Colonic mucosa (tissue), 4 donors: ENCODE results near the gene SAMD4A. TPM values are rescaled to one million over a fixed set of nuclear protein-coding genes. Genes with fewer than 3 reads are reported as not detected.

Source experiments
- DNase-seq: peaks from one replicate; pipeline ENCODE4 v3.0.0-alpha.2; 2020
- H3K27ac ChIP-seq: fragments of 200-600 bp; one replicate; pipeline ENCODE4 v1.8.0; 2021
- H3K27me3 ChIP-seq: fragments of 200-600 bp; one replicate; pipeline ENCODE4 v1.8.0; 2021
- H3K36me3 ChIP-seq: fragments of 200-600 bp; one replicate; pipeline ENCODE4 v1.8.0; 2021
- H3K4me1 ChIP-seq: fragments of 200-600 bp; one replicate; pipeline ENCODE4 v1.8.0; 2021; ENCODE audit warnings: mild to moderate bottlenecking
- H3K4me3 ChIP-seq: fragments of 200-600 bp; one replicate; pipeline ENCODE4 v1.8.0; 2021
- H3K9ac ChIP-seq, 2 donors: one replicate each; pipeline ENCODE4 v1.7.0; 2013; ENCODE audit warnings: control low read depth in 2 of 2, low read depth in 2 of 2, low read length in 2 of 2
- H3K9me3 ChIP-seq: fragments of 200-600 bp; one replicate; pipeline ENCODE4 v1.8.0; 2021
- intact Hi-C: fragments of 100-400 bp; cut with DNase I; formaldehyde crosslinking; loops from one replicate; pipeline ENCODE4 v1.14.1; 2022
- total RNA-seq, 2 donors: library from RNA; stranded (reverse); fragmentation: NEBNext Ultra II Directional in 1 of 2; extraction: Animal tissue kit (Norgen Biotek cat#: 25700) in 1 of 2; gene quantifications; one replicate each; pipeline ENCODE4 v1.2.1, GENCODE V29; 2021
- TF ChIP-seq, protein P1 (sequence below): fragments of 200-600 bp; IDR thresholded peaks from one replicate; pipeline ENCODE4 v1.8.0; 2022; ENCODE audit warnings: antibody characterized with exemption, mild to moderate bottlenecking
- donor health status: healthy.
- donor health status: DM: no; HTN: no; CAD: no.
- donor health status: DM: no; HTN: no; CAD: no.

The SAMD4A gene
- total RNA-seq, 2 donors from 2014 or later: 5.6 to 31.3 TPM

DNA sequence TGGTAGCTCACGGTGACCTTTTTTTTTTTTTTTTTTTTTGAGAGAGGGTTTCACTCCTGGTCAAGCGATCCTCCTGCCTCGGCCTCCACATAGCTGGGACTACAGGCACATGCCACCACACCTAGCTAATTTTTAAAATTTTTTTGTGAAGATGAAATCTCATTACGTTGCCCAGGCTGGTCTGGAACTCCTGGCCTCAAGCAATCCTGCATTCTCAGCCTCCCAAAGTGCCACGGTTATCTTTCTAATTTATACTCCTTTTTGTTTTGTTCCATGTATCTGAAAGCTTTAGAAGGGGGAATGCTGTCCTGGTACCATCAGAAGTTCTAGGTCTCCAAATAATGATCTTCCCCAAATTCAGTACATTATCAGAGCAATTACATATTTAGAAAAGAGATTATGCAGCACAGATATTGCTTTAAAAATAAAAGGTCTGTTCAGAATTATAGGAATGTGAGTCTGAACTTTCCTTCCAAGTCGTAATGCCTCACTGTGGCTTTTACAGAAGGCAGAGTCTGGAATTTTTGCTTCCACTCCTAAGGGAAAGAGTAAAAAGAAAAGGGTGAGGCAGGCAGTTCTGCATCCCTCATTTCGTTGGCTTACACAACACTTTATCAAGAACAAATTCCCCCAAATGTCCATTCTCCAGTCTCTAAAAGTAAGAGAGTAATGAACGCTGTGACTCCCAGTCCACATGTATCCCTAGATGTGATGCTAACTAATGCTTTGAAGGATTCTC, 262.7 kb downstream of the SAMD4A start:
- Histone ChIP-seq H3K9ac (no peak overlapping the region), H3K27me3 (no peaks in the 10 kb centered on the region), H3K9me3 (no peaks in the 10 kb centered on the region), H3K4me1 (no peaks in the 10 kb centered on the region), H3K4me3 (no peak overlapping the region), H3K27ac (no peak overlapping the region), H3K36me3 (no peaks in the 10 kb centered on the region)
- intact Hi-C loops: no loop called here
- TF ChIP-seq, protein P1, sequence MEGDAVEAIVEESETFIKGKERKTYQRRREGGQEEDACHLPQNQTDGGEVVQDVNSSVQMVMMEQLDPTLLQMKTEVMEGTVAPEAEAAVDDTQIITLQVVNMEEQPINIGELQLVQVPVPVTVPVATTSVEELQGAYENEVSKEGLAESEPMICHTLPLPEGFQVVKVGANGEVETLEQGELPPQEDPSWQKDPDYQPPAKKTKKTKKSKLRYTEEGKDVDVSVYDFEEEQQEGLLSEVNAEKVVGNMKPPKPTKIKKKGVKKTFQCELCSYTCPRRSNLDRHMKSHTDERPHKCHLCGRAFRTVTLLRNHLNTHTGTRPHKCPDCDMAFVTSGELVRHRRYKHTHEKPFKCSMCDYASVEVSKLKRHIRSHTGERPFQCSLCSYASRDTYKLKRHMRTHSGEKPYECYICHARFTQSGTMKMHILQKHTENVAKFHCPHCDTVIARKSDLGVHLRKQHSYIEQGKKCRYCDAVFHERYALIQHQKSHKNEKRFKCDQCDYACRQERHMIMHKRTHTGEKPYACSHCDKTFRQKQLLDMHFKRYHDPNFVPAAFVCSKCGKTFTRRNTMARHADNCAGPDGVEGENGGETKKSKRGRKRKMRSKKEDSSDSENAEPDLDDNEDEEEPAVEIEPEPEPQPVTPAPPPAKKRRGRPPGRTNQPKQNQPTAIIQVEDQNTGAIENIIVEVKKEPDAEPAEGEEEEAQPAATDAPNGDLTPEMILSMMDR: no peak
- no peak for DNase-seq

DNA sequence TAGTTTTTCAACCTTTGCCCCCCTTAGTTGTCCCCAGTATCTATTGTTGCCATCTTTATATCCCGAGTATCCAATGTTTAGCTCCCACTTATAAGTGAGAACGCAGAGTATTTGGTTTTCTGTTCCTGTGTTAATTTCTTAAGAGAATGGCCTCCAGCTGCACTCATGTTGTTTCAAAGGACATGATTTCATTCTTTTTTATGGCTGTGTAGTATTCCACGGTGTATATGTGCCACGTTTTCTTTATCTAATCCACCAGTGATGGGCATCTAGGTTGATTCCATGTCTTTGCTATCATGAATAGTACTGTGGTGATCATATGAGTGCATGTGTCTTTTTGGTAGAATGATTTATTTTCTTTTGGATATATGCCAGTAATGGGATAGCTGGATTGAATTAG, 263.7 kb downstream of the SAMD4A start:
- Histone ChIP-seq H3K9me3 (no peaks in the 10 kb centered on the region), H3K4me1 (no peaks in the 10 kb centered on the region), H3K36me3 (no peaks in the 10 kb centered on the region), H3K27me3 (no peaks in the 10 kb centered on the region), H3K27ac (no peak overlapping the region), H3K9ac (no peak overlapping the region), H3K4me3 (no peak overlapping the region)
- no peak for DNase-seq
- intact Hi-C loops: no loop called here
- TF ChIP-seq, protein P1: no peak

DNA sequence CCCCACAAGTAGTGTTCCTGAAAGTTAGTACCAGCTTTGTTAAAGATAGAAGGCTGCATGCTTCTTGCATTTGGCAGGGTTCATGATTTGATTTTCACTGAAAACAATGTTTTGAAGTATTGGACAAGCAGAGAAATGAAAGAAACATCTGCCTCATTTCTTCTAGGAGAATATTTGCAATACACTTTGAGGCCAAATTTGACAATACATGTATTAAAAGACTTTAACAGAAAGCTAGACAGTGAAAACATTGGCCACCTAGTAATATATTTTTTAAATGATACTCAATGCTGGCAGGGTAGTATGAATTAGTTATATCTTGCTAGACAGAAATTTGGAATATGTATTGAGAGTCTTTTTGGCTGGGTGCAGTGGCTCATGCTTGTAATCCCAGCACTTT, 267.2 kb downstream of the SAMD4A start:
- Histone ChIP-seq H3K9me3 (no peaks in the 10 kb centered on the region), H3K27me3 (no peaks in the 10 kb centered on the region), H3K27ac (no peak overlapping the region), H3K9ac (no peak overlapping the region), H3K4me3 (no peak overlapping the region), H3K36me3 (no peaks in the 10 kb centered on the region), H3K4me1 (no peaks in the 10 kb centered on the region)
- TF ChIP-seq, protein P1: no peak
- DNase-seq: no peak
- intact Hi-C loops: no loop called here

DNA sequence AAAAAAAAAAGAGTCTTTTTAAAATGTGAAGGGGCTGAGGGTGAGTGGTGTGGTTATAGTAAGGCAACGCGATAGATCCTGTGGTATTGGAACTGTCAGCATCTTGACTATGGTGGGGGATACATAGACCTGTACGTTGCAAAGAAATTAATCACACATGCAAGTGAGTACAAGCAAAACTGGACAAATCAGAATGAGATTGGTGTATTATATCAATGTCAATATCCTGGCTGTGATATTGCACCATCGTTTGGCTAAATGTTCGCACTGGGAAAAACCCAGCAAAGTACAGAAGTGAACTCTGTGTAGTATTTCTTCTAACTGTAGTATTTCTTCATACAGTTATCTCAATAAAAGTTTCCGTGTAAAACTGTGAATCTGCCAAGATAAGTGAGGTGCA, 267.8 kb downstream of the SAMD4A start:
- Histone ChIP-seq H3K9ac (no peak overlapping the region), H3K4me3 (no peak overlapping the region), H3K27me3 (no peaks in the 10 kb centered on the region), H3K27ac (no peak overlapping the region), H3K4me1 (no peaks in the 10 kb centered on the region), H3K9me3 (no peaks in the 10 kb centered on the region), H3K36me3 (no peaks in the 10 kb centered on the region)
- no peak for DNase-seq
- TF ChIP-seq, protein P1: no peak
- intact Hi-C loops: no loop called here

DNA sequence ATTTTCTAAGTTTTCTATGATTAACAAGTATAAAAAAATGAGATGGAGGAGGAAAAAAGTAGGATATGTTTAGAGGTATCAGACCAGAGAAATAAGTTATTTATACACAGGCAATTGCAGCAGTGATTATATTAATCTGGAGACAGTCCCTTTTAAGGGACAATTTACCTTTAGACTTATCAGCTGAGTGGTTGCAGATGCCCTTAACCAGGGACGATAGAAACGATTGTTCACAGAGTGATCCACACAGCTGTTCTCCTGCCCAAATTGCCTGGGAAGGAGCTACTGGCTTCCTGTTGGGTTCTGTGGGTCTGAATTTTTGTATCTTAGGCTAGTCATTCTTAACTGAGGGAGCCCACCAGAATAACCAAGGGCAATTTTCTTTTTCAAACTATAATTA, 269.3 kb downstream of the SAMD4A start:
- Histone ChIP-seq H3K27ac (no peak overlapping the region), H3K9ac (no peak overlapping the region), H3K4me1 (no peaks in the 10 kb centered on the region), H3K27me3 (no peaks in the 10 kb centered on the region), H3K9me3 (no peaks in the 10 kb centered on the region), H3K4me3 (no peak overlapping the region), H3K36me3 (no peaks in the 10 kb centered on the region)
- no peak for DNase-seq
- intact Hi-C loops: no loop called here
- TF ChIP-seq, protein P1: no peak
